DMS53 treated with DMSO at 0.1 percent for 48 hours (cell line): ENCODE results near the gene MISP.

Source experiments
- DNase-seq: peaks from one replicate; lab custom pipeline; 2025; ENCODE audit not compliant: unreplicated experiment; lab: John Stamatoyannopoulos, UW

MISP gene

GRCh38 chr19:796692-797527 is 46.0 kb downstream of the MISP start, which contains the start of gene PTBP1:
Gene PTBP1, plus strand, starts transcription at chr19:797452. Its CDS starts 46 bp downstream, at chr19:797498.
- peak; percentile 96 for DNase-seq

GRCh38 chr19:797528-798414 is 46.9 kb downstream of the MISP start:
- peak; percentile 55 for DNase-seq

DNA sequence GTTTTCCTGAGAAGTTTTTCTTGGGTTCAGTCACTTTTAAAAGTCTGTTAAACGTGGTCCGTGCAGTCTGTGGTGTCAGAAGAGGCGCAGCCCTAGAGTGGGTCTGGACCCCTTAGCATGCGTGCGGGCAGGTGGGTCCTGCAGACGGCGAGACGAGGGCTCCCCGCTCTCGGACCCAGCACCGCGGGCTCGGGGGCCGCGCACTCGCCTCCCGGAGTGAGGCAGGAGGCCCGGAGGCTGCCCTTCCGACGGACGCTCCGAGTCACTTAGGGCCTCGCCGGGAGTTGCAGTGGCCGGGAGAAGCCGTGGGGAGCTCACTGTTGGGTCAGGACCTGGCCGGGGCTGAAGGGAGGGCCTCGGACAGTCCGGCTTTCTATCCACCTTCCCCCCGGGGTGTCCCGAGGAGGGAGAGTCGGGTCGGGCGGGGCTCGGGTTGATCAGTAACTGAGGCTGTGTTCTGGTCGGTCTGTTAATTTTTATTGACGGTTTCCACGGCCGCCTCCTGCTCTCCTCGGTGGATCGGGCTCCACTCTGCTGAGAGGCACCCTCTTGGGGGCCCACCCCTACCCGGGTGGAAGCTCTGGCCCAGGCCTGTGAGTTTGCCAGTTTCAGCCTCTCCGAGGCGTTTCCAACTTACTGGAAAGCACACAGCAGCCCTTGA is 47.6 kb downstream of the MISP start:
- no peak for DNase-seq

GRCh38 chr19:799076-799881 is 48.4 kb downstream of the MISP start:
- DNase-seq, result no peak

GRCh38 chr19:800360-801029 is 49.6 kb downstream of the MISP start:
- DNase-seq, result no peak

DNA sequence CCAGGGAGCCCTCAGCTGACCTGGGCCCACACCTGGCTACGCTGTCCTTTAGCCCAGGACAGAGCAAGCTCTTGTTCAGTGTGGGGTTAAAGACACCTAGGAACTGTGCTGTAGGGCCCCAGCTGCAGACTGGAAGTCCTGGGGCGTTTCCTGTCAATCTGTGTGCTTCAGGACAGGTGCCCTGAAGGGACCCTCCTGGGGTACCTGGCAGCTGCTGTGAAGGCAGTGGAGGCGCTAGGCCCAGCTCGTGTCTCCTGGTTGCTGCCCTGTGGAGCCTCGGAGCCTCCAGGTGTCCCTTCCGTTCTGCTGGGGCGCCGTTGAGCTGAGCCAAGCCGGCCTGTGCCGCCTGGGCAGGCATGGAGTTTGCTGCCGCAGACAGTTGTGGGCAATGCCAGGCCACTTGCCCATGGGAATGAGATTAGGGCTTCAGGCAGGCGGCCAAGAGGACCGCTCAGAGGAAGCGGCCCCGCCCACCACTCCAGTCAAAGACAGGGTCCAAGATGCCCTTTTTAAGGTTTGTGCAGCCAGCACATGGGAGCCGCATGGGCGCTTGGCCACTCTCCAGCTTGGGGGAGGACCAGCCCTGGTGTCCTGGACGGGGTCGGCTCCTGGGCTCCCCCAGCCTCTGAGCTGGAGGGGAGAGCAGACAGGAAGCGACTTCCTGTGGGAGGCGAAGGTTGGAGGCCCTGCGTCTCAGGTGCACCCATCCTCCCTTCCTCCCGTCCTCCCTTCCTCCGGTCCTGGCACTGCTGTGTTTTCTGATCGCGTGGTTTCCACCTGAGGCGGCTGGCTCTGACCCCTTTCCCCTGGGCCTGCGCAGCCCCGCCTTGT is 50.3 kb downstream of the MISP start:
- DNase-seq, result no peak

- DNase-seq, result no peak
These were observed 51.1 kb downstream of the MISP start for GRCh38 chr19:801861-802497.

GRCh38 chr19:802498-803098 is 51.7 kb downstream of the MISP start:
- no peak for DNase-seq

DNA sequence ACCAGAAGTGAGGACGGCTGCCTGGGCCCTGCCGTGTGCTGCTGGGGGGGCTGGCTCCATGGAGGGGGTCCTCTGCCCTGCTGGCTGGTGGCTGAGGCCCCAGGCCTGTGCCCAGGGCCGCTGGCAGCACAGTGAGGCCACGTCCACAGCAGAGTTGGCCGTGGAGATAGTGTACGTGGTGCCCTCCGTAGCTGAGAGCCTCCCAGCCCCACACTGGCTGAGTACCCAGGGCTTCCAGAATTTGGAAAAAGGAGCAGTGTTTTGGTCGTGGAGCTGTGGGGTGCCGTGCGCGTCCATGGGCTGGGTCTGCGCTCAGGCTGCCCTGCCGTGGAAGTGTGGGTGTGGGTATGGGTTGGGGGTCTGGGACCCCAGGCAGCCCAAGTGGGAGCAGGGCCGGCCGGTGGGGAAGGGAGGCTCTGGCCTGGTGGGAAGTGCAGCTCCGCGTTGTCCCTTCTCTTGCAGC is 52.2 kb downstream of the MISP start:
- DNase-seq, result no peak

DNA sequence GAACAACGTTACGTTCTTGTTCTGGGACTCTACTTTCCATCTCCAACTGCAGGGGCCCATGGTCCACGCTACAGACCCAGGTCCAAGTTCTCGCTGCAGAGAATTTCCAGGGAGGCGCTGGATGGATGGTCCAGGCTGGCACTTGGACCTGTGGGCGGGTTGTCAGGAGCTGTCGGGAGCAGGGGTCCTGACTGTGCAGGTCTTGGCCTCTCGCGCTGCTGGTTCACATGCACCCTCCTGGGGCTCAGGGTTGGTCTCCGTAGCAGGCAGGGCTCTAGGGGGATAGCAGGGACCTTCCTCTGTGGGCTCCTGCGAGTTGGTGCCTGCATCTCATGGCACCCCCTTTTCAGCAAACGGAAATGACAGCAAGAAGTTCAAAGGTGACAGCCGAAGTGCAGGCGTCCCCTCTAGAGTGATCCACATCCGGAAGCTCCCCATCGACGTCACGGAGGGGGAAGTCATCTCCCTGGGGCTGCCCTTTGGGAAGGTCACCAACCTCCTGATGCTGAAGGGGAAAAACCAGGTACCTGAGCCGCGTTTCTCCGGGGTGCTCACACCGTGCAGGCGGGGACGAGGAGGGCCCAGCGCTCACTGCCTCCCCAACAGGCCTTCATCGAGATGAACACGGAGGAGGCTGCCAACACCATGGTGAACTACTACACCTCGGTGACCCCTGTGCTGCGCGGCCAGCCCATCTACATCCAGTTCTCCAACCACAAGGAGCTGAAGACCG is 52.9 kb downstream of the MISP start:
- no peak for DNase-seq

GRCh38 chr19:804419-805165 is 53.7 kb downstream of the MISP start:
- DNase-seq, result no peak

DNA sequence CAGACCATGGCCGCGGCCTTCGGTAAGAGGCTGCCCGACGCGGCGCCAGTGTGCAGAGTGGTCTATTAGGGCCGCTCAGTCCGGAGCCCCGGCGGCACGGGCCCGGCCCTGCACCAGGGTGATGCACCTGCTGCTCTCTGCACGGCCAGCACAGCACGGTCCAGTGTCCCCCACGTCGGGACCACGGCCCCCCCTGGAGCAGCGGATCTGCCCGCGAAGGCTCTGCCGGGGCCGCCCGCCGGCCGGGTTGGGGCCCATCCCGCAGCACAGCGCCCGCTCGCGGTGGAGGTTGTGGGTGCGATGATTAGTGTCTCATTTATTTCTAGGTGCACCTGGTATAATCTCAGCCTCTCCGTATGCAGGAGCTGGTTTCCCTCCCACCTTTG is 54.2 kb downstream of the MISP start:
- DNase-seq, result no peak

- no peak for DNase-seq
These were observed 55.0 kb downstream of the MISP start for GRCh38 chr19:805600-806550.

DNA sequence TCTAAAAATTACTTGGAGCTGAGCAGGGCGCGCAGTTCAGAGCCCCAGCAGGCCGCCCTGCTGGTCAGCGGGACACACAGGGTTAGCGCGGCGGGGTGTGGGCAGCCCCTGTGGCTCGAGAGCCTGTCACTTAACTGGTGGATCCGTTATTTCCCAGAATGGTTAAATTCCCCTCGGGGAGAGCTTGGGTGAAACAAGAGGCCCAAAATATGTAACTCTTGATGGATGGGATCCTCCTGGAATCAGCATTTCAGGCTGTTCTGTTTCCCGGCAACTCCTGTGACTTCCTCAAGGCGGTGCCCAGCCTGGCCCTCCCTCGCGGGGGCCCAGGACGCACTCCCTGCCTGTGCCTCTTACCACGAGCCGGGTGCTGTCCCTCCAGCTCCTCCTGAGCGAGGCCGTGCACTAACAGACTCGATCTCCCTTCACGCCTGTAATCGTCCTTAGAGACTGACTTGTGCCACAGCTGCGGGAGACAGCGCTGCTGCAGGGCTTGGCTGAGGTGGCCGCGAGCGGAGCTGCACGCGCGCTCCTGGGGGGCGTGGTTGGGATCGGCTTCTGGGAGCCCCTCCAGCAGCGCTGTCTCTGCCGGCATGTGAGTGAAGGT is 56.0 kb downstream of the MISP start:
- no peak for DNase-seq
